ENCODE measurements around the gene AP2A2.

The AP2A2 gene

DNA sequence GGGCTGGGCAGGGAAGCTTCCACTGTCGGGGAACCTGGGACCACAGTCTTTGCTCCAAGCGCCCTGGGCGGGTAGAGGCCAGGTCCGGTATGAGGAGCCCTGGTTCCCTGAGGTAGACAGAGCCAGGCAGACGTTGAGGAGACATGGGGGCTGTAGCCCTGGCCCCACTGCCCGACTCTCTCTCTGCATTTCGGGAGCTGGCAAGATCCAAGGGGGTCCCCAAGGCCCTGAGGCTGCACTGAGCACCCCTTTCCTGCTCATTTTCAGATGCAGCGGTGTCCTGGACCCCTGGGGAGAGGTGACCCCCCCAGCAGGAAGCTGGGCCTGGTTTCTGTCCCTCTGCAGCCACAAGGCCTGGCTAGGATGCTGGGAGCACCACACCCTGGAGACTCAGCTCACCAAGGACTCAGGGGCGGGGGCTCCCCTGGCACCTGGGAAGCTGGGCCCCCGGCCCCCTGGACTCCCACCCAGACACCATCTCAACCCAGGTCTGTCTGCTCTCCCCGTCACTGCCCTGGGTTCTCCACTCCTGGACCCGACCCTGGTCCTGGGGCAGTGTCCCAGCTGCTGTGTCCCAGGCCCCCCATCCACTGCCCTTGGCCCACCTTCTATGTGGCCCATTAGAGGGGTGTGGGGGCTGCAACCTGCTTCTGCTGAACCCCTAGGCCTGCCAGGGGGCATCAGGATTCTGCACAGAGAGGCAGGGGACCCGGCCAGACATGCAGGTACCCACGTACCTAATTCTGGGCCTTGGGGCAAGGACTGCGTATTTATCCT lies 125.9 kb downstream of the AP2A2 start:
- no peak overlapping the region for H3K4me3 ChIP-seq (ENCODE audit: low read depth, low read length)
- in situ Hi-C loops (cut with HindIII; ENCODE audit: low sequenced_read_pairs), result no loop called here
- TF ChIP-seq, protein P1, sequence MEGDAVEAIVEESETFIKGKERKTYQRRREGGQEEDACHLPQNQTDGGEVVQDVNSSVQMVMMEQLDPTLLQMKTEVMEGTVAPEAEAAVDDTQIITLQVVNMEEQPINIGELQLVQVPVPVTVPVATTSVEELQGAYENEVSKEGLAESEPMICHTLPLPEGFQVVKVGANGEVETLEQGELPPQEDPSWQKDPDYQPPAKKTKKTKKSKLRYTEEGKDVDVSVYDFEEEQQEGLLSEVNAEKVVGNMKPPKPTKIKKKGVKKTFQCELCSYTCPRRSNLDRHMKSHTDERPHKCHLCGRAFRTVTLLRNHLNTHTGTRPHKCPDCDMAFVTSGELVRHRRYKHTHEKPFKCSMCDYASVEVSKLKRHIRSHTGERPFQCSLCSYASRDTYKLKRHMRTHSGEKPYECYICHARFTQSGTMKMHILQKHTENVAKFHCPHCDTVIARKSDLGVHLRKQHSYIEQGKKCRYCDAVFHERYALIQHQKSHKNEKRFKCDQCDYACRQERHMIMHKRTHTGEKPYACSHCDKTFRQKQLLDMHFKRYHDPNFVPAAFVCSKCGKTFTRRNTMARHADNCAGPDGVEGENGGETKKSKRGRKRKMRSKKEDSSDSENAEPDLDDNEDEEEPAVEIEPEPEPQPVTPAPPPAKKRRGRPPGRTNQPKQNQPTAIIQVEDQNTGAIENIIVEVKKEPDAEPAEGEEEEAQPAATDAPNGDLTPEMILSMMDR (IDR thresholded peaks at IDR 0.05; ENCODE audit: low read depth, low read length), result no peak
- DNase-seq (ENCODE audit: low read depth, low spot score), result no peak

DNA sequence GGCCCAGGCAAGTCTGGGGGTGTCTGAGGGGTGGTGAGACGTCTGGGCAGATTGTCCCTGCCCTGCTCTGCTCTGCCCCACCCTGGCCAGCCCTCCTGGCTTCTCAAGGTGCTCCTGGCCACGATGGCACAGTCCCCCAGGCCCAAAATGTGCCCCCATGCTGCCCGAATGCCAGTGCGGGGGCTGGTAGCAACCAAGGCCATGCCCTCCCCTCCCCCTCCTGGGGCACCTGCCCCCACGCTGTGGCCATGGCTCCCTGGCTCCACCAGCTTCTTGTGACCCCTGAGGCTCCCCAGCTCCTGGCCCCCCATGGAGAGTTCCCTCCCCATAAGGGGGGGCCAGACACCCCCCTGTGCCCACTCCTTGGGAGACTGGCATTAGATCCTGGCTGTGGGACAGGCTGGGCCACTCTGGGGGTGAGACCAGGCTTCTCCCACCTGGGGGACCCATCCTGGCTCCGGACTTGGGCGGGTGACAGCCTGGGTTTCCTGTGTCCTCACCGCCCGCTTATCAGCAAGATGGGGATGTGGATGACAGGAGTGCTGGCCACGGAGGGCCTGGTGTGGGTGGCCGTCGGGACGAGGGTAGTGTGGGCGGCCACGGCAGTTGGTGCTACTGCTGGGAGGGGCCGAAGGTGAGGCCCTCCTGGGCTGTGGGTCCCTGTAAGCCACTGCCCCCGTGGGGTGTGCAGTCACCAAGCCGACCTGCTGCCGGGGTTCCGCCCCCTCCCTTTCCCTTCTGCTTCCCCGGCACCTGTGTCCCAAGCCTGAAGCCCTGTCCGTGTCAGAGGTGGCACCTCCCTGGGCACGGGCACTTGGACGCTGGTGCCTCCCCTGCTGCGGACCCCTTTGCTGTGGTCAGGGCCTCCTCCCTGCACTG lies 126.7 kb downstream of the AP2A2 start:
- H3K4me3 ChIP-seq (ENCODE audit: low read depth, low read length), result no peak overlapping the region
- in situ Hi-C loops (cut with HindIII; ENCODE audit: low sequenced_read_pairs), result no loop called here
- TF ChIP-seq, protein P1 (IDR thresholded peaks at IDR 0.05; ENCODE audit: low read depth, low read length), result no peak
- no peak for DNase-seq (ENCODE audit: low read depth, low spot score)

DNA sequence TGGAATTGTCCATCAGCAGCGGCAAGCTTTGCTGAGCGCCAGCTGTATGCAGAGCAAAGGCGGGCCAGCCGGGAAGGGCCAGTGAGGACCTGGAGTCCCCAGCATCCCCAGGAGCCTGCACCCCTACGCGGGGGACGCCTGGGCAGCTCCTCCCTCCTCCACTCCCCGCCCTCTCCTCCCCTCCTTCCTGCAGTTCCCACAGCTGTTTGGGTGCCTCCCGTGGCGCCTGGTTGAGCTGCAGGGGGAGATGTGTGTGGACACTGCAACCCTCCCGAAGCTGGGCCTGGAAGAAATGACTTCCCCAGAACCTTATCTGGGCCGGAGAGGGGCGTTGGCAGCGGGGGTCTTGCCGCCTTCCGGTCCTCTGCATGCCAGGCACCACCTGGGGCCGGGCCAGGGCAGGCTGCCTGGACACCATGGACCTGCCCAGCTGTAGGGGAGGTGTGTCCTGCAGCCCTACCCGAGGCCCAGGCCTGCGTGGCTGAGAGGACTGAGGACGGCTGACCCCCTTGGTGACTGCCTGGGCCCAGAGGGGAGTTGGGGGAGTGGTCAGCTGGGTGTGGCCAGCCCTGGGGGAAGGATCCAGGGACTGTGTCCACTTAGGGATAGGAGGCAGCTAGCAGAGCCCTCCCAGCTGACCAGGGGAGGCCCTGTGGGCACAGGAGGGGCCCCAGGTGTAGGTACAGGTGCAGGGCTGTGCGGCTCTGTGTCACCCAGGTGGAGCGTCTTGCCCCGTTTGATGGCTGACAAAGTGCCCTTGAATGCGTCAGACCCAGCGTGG lies 127.6 kb downstream of the AP2A2 start:
- no peak overlapping the region for H3K4me3 ChIP-seq (ENCODE audit: low read depth, low read length)
- TF ChIP-seq, protein P1 (IDR thresholded peaks at IDR 0.05; ENCODE audit: low read depth, low read length), result no peak
- no peak for DNase-seq (ENCODE audit: low read depth, low spot score)
- in situ Hi-C loops (cut with HindIII; ENCODE audit: low sequenced_read_pairs), result no loop called here

DNA sequence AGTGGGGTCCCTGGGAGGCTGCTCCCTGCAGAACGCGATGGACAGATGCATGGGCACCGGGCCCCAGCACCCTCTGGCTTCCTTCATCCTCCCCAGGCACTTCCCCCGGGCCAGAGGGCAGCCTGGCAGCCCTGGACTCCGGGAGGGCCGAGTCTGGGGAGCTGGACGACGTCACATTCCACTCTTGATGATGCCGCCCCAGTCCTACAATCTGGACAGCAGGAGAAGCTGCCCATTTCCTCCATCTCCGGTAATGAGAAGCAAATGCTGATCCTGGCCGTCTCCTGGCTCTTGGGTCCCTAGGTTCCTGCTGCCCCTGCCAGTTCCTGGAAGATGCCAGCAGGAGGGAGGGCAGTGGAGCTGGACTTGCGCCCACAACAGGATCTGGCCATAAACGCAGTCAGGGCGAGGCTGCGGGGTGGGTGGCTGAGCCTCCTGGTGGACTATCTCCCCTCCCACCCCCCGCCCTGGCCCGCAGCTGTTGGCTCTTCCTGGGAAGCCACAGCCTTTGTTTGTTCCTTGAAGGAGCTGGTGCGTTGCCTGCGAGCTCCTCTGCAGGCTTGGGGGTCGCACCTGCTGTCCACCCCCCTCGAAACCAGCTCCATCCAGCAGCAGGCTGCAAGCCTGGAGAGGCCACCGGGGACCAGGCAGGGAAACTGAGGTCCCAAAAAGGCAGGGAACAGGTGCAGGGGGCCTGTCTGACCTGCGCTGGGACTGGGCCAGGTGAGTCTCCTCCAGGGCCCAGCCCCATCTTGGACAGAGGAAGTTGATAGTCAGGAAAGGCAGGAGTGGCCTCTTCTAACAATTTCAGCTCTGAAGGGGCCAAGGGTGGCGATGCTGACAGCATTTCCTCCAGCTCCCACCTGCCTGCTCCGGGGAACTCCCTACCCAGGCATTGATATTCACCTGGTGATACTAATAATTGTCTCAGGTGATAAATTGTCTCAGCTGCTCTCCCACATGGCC lies 128.8 kb downstream of the AP2A2 start:
- TF ChIP-seq, protein P1 (IDR thresholded peaks at IDR 0.05; ENCODE audit: low read depth, low read length), result no peak
- in situ Hi-C loops (cut with HindIII; ENCODE audit: low sequenced_read_pairs), result no loop called here
- no peak for DNase-seq (ENCODE audit: low read depth, low spot score)
- no peak overlapping the region for H3K4me3 ChIP-seq (ENCODE audit: low read depth, low read length)

DNA sequence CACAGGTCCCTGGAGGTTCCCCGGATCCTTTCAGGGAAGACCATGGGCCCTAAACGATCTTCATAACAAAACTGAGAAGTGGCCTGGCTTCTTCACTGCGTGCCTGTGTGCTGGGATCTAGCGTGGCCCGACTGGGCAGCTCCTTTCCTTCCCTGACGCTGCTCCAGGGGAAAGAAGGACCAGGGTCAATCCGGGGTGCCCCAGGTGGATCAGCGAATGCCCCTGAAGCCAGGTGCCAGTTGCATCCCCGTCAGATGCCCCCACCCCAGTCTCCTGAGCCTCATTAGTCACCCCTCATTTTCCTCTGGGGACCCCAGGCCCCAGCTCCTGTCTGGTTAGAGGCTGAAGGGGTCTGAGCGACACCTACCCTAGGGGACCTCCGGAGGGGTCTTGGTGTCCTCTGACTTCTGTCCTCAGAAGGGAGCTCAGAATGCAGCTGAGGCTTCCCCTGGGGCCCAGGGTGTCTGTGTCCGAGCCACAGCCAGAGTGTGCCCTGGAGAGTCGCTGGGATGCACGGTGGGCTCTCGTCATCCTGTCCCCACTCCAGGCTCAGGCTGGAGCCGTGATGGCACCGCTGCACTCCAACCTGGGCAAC lies 129.5 kb downstream of the AP2A2 start:
- TF ChIP-seq, protein P1 (IDR thresholded peaks at IDR 0.05; ENCODE audit: low read depth, low read length), result no peak
- no peak overlapping the region for H3K4me3 ChIP-seq (ENCODE audit: low read depth, low read length)
- in situ Hi-C loops (cut with HindIII; ENCODE audit: low sequenced_read_pairs), result no loop called here
- DNase-seq (ENCODE audit: low read depth, low spot score), result no peak

Data from astrocyte of the spinal cord (primary cell).